Skeletal muscle tissue (tissue), 4 donors: ENCODE measurements around the gene SEL1L2. TPM values are rescaled to one million over a fixed set of nuclear protein-coding genes. Genes with fewer than 3 reads are reported as not detected.

Experiments
- H3K27ac ChIP-seq: one replicate; pipeline ENCODE4 v1.7.0; 2013; ENCODE audit warnings: mild to moderate bottlenecking, low read depth, low read length, inconsistent platforms
- H3K27me3 ChIP-seq, 3 donors: one replicate each; pipeline ENCODE4 v1.7.0; 2013; ENCODE audit warnings: low read length in 3 of 3; ENCODE audit not compliant: control insufficient read depth in 3 of 3, insufficient read depth in 3 of 3
- H3K36me3 ChIP-seq, 3 donors: one replicate each; pipeline ENCODE4 v1.7.0; 2013; ENCODE audit warnings: low read length in 3 of 3; ENCODE audit not compliant: control insufficient read depth in 3 of 3, insufficient read depth in 3 of 3
- H3K4me1 ChIP-seq, 3 donors: one replicate each; pipeline ENCODE4 v1.7.0; 2013; ENCODE audit warnings: low read length in 3 of 3, mild to moderate bottlenecking in 3 of 3; ENCODE audit not compliant: control insufficient read depth in 3 of 3, insufficient read depth in 3 of 3
- H3K4me3 ChIP-seq, 3 donors: one replicate each; pipeline ENCODE4 v1.7.0; 2013; ENCODE audit warnings: low read length in 3 of 3
- H3K9ac ChIP-seq, 3 donors: one replicate each; pipeline ENCODE4 v1.7.0; 2013; ENCODE audit warnings: low read length in 3 of 3, mild to moderate bottlenecking in 3 of 3, moderate library complexity in 2 of 3, low read depth in 1 of 3
- H3K9me3 ChIP-seq, 3 donors: one replicate each; pipeline ENCODE4 v1.7.0; 2013; ENCODE audit warnings: low read length in 3 of 3; ENCODE audit not compliant: control insufficient read depth in 3 of 3
- total RNA-seq: library from RNA; depleted of rRNA; stranded (reverse); fragments of >200 nt; gene quantifications from one replicate; pipeline ENCODE4 v1.2.3, GENCODE V29; 2014
- donor health status: Osteomylitis.

SEL1L2 gene
- total RNA-seq, 1 donor from 2014 or later, result not detected

- H3K9me3 ChIP-seq, result no peaks in the 10 kb centered on the region
- no peak overlapping the region for H3K27ac ChIP-seq
- H3K36me3 ChIP-seq, result no peaks in the 10 kb centered on the region
- H3K4me1 ChIP-seq, result no peaks in the 10 kb centered on the region
- no peak overlapping the region for H3K4me3 ChIP-seq
- H3K9ac ChIP-seq, result no peak overlapping the region
- no peaks in the 10 kb centered on the region for H3K27me3 ChIP-seq
Observed at GRCh38 chr20:13909067-13909466, 81.3 kb downstream of the SEL1L2 start.

- H3K27me3 ChIP-seq, result no peaks in the 10 kb centered on the region
- no peak overlapping the region for H3K4me3 ChIP-seq
- no peak overlapping the region for H3K27ac ChIP-seq
- no peaks in the 10 kb centered on the region for H3K36me3 ChIP-seq
- no peaks in the 10 kb centered on the region for H3K4me1 ChIP-seq
- no peaks in the 10 kb centered on the region for H3K9me3 ChIP-seq
- no peak overlapping the region for H3K9ac ChIP-seq
Observed at GRCh38 chr20:13904766-13905165, 85.6 kb downstream of the SEL1L2 start.

- H3K4me1 ChIP-seq, result no peaks in the 10 kb centered on the region
- H3K27ac ChIP-seq, result no peak overlapping the region
- no peak overlapping the region for H3K9ac ChIP-seq
- H3K36me3 ChIP-seq, result no peaks in the 10 kb centered on the region
- H3K4me3 ChIP-seq, result no peak overlapping the region
- no peaks in the 10 kb centered on the region for H3K9me3 ChIP-seq
- no peaks in the 10 kb centered on the region for H3K27me3 ChIP-seq
Observed at GRCh38 chr20:13900496-13900895, 89.9 kb downstream of the SEL1L2 start.

- Histone ChIP-seq H3K9ac (no peak overlapping the region), H3K9me3 (no peaks in the 10 kb centered on the region), H3K27ac (no peak overlapping the region), H3K4me1 (no peaks in the 10 kb centered on the region), H3K4me3 (no peak overlapping the region), H3K27me3 (no peaks in the 10 kb centered on the region), H3K36me3 (no peaks in the 10 kb centered on the region)
Observed at GRCh38 chr20:13898012-13898612, 92.3 kb downstream of the SEL1L2 start.

- Histone ChIP-seq H3K36me3 (no peaks in the 10 kb centered on the region), H3K27me3 (no peaks in the 10 kb centered on the region), H3K9ac (no peak overlapping the region), H3K4me1 (no peaks in the 10 kb centered on the region), H3K9me3 (peaks cover 0 to 12% (median 0%) of the 10 kb centered on the region in 3 donors), H3K4me3 (no peak overlapping the region), H3K27ac (no peak overlapping the region)
Observed at GRCh38 chr20:13891575-13891974, 98.8 kb downstream of the SEL1L2 start.

- Histone ChIP-seq H3K27me3 (no peaks in the 10 kb centered on the region), H3K27ac (no peak overlapping the region), H3K9me3 (peaks cover 0 to under 1% (median 0%) of the 10 kb centered on the region in 3 donors), H3K4me3 (no peak overlapping the region), H3K4me1 (peaks cover 0 to 3% (median 0%) of the 10 kb centered on the region in 3 donors), H3K36me3 (no peaks in the 10 kb centered on the region), H3K9ac (no peak overlapping the region)
Observed at GRCh38 chr20:13884803-13885202, 105.6 kb downstream of the SEL1L2 start.

GRCh38 chr20:13883425-13883824, 107.0 kb downstream of the SEL1L2 start:
- no peak overlapping the region for H3K9ac ChIP-seq

GRCh38 chr20:13878566-13878965, 111.8 kb downstream of the SEL1L2 start:
- Histone ChIP-seq H3K4me1 (peaks cover 0 to 3% (median 0%) of the 10 kb centered on the region in 3 donors), H3K9me3 (no peaks in the 10 kb centered on the region), H3K27me3 (no peaks in the 10 kb centered on the region), H3K9ac (no peak overlapping the region), H3K36me3 (no peaks in the 10 kb centered on the region), H3K27ac (no peak overlapping the region), H3K4me3 (no peak overlapping the region)

More at GRCh38 chr20:13883425-13883824, 107.0 kb downstream of the SEL1L2 start:
- peaks cover 0 to 3% (median 0%) of the 10 kb centered on the region in 3 donors for H3K4me1 ChIP-seq
- H3K36me3 ChIP-seq, result no peaks in the 10 kb centered on the region
- no peaks in the 10 kb centered on the region for H3K27me3 ChIP-seq
- no peak overlapping the region for H3K27ac ChIP-seq
- no peak overlapping the region for H3K4me3 ChIP-seq
- no peaks in the 10 kb centered on the region for H3K9me3 ChIP-seq

GRCh38 chr20:13877793-13878192, 112.6 kb downstream of the SEL1L2 start:
- Histone ChIP-seq H3K9me3 (no peaks in the 10 kb centered on the region), H3K27ac (no peak overlapping the region), H3K27me3 (no peaks in the 10 kb centered on the region), H3K9ac (no peak overlapping the region), H3K4me1 (peaks cover 0 to 3% (median 0%) of the 10 kb centered on the region in 3 donors), H3K4me3 (no peak overlapping the region), H3K36me3 (no peaks in the 10 kb centered on the region)

- Histone ChIP-seq H3K27ac (no peak overlapping the region), H3K27me3 (no peaks in the 10 kb centered on the region), H3K9me3 (no peaks in the 10 kb centered on the region), H3K9ac (no peak overlapping the region), H3K36me3 (no peaks in the 10 kb centered on the region), H3K4me3 (no peak overlapping the region), H3K4me1 (peaks cover 1% of the 10 kb centered on the region in 3 donors)
Observed at GRCh38 chr20:13875265-13875811, 115.1 kb downstream of the SEL1L2 start.
